Hematopoietic multipotent progenitor cell treated with erythropoietin and hydrocortisone succinate and interleukin-3 and kit ligand, for 15 days (in vitro differentiated cells): ENCODE measurements around the gene CDKAL1.
"Not testable (repeated sequence)": the region's sequence is repeated elsewhere in the genome, so short reads cannot be mapped to it uniquely, and the experiment has no call there.

ENCODE experiments used
- DNase-seq: peaks from one replicate; pipeline ENCODE4 v3.0.0-alpha.2; 2015; ENCODE audit warnings: low spot score

CDKAL1 gene

GRCh38 chr6:20534295-20535262, at the start of gene CDKAL1:
Gene CDKAL1 (plus strand): TSS chr6:20534457. CDS start chr6:20546351, 11,894 bp downstream.
- peak; percentile 91 for DNase-seq

GRCh38 chr6:20486641-20487040, 47.6 kb upstream of the CDKAL1 start:
- no peak for DNase-seq

DNA sequence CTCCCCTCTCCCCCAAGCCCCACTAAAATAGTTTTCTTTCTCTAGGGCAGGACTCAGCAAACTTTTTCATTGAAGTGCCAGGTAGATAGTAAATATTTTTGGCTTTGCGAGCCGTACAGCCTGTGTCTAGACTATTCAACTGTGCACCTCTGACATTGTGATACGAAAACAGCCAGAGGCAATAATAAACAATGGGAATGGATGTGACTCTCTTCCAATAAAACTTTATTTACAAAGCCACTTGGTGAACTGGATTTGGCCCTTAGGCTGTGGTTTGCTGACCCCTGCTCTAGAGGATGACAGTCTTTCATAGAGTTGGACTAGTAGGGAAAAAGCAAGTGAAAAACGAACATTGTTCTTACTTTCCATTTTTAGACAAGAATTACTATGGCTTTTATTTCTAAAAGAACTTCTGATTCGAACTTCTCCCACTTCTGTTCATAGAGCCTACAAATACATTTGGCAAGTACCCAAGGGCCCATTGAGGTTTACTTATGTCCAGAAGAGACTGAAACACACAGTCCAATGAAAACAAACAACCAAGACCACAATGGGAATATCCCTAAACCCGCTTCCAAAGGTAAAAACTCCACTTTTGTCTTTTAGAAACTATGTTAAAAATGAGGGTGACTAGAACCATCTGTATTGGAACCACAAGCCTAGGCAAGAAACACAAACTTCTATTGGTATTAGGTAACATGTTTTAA, 46.4 kb upstream of the CDKAL1 start:
- no peak for DNase-seq

GRCh38 chr6:20490591-20490990, 43.7 kb upstream of the CDKAL1 start:
- DNase-seq: no peak

- DNase-seq: no peak
Observed at GRCh38 chr6:20492099-20492498, 42.2 kb upstream of the CDKAL1 start.

DNA sequence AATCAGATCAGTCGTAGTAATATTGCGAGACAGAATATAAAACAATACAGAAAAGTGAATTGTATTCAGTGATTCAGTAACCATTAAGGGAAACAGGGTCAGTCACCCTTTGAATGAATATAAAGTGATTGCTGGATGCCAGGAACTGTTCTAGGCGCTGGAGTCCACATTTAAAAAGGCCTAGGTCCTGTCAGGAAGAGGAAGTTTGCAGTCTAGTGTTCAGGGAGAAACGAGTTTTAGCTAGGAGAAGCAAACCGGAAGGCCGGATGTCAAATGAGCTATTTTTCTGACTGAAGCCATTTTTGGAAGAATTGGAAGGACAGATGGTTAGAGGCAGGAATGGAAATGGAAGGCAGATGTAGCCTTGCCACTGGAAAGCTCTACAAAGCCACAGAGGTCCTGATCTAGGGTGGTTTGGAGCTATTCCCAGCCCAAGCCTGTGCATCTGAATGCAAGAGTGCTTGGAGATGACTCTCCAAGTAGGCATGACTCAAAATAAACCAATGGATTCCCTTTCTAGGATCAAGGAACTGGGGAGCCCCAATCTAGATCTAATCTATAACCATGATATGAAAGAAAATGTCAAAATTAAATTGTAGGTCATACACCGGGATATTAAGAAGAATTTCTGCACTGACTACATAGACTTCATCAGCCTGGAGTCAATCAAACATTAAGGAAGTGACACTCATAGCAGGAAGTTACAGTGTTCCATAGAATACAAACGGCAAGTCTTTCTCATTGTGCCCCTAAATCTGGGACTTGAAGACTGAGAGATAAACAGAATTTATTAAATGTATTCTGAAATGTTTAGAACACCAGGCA, 36.8 kb upstream of the CDKAL1 start:
- DNase-seq: no peak

GRCh38 chr6:20498041-20498385, 36.2 kb upstream of the CDKAL1 start:
- DNase-seq: no peak

- DNase-seq: no peak
Observed at GRCh38 chr6:20509212-20509611, 25.0 kb upstream of the CDKAL1 start.

DNA sequence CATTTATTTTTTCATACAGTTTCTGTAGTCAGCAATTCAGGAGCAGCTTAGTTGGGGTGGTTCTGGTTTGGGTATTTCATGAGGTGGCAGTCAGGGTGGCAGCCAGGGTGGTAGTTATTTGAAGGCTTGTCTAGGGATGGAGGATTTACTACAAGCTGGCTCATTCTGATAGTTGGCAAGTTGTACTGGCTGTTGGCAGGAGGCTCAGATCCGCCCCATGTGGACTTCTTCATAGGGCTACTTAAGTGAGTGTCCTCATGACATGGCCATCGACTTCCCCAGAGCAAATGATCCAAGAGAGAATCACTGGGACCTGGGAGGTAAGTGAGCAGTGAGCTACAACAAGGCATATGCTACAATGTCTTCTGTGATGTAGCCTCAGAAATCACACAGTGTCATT, 22.4 kb upstream of the CDKAL1 start:
- DNase-seq: no peak

- DNase-seq: not testable (repeated sequence)
Observed at GRCh38 chr6:20525208-20525607, 9.0 kb upstream of the CDKAL1 start.

DNA sequence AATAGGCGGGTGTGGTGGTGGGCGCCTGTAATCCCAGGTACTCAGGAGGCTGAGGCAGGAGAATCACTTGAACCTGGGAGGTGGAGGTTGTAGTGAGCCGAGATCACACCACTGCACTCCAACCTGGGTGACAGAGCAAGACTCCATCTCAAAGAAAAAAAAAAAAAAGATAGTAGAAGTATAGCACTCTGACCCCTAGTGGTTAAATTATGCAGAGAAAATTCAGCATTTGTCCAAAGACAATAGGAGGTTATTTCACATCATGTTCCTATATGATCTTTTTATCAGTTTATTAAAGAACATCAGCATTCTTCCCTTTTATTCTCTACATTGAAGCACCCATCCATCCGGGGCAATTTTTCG, 5.2 kb upstream of the CDKAL1 start:
- DNase-seq: peak; percentile 74

DNA sequence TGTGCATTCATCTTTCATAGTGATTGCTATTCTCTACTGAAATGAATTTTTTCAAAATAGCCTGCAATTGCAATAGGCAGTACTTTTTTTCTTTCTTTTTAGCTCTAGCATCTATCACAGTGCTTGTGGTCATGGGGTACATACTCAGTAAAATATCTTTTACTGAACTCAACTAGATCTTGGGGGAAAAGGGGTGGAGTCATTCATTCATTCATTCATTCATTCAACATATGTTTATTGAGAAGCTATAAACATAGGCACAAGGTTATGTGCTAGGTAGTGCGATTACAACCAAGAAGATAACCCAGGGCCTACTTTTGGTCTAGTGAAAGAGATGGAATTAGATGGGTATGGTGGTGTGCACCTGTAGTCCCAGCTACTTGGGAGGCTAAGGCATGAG, 1.4 kb upstream of the CDKAL1 start:
- no peak for DNase-seq

- no peak for DNase-seq
Observed at GRCh38 chr6:20533746-20534294, 437 bp upstream of the CDKAL1 start.

GRCh38 chr6:20538131-20538662, 3.9 kb downstream of the CDKAL1 start:
- no peak for DNase-seq

- DNase-seq: peak; percentile 21
Observed at GRCh38 chr6:20538907-20539306, 4.7 kb downstream of the CDKAL1 start.

DNA sequence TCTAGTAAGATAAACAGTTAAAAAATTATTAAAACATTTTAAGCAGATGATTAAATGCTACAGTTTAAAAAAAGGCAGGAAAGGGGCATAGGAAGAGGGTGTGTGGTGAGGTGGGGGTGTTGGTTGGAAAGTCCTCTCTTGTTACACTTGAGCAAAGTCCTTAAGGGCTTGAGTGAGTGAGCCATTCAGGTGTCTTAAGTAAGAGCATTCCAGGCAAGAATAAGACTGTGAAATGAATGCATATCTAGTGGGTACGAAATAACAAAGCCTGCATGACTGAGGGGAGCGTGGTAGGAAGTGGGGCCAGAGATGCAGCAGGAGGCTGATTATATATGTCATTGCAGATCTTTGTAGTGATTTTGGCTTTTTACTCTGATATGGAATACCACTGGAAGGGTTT, 5.1 kb downstream of the CDKAL1 start:
- DNase-seq: no peak

GRCh38 chr6:20540683-20541082, 6.4 kb downstream of the CDKAL1 start:
- no peak for DNase-seq

DNA sequence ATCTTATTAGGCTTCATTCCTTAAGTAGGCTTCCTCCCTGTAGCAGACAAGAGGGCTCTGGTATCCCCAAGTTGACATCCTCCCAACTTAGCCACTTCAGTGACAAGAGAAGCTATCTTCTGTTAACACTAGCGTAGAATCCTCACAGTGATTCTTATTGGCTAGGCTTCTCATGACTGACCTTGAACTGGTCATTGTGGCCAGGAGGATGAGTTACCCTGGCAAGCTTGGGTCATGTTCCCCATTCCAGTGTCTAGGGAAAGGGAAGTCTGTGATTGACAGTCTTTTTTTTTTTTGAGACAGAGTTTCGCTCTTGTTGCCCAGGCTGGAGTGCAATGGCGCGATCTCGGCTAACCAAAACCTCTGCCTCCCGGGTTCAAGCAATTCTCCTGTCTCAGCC, 7.1 kb downstream of the CDKAL1 start:
- DNase-seq: no peak

- DNase-seq: no peak
Observed at GRCh38 chr6:20542927-20543602, 8.8 kb downstream of the CDKAL1 start.

- no peak for DNase-seq
Observed at GRCh38 chr6:20548264-20548663, 14.0 kb downstream of the CDKAL1 start.

- not testable (repeated sequence) for DNase-seq
Observed at GRCh38 chr6:20549398-20549797, 15.1 kb downstream of the CDKAL1 start.
